Hepatocyte (in vitro differentiated cells): ENCODE data around the gene POTEH. TPM values are rescaled to one million over a fixed set of nuclear protein-coding genes. Genes with fewer than 3 reads are reported as not detected.
"Not testable (repeated sequence)": the region's sequence is repeated elsewhere in the genome, so short reads cannot be mapped to it uniquely, and the experiment has no call there.

Experiments
- DNase-seq: peaks from one replicate; pipeline ENCODE4 v3.0.0-alpha.2; 2016; ENCODE audit warnings: low spot score
- H2AFZ ChIP-seq: fragments of 200-600 bp; sonication (generic); 2 replicates; pipeline ENCODE4 v1.6.0; 2016; ENCODE audit warnings: antibody characterized with exemption, mild to moderate bottlenecking
- H3K27ac ChIP-seq: fragments of 200-600 bp; sonication (generic); 2 replicates; pipeline ENCODE4 v1.5.1; 2016; ENCODE audit warnings: mild to moderate bottlenecking
- H3K27me3 ChIP-seq: fragments of 200-600 bp; sonication (generic); 2 replicates; pipeline ENCODE4 v1.6.1; 2016
- H3K36me3 ChIP-seq: fragments of 200-600 bp; sonication (generic); replicated peaks from 2 replicates; pipeline ENCODE4 v1.5.1; 2016; ENCODE audit warnings: low read depth; ENCODE audit not compliant: insufficient read depth
- H3K4me1 ChIP-seq: fragments of 200-600 bp; sonication (generic); 2 replicates; pipeline ENCODE4 v1.5.1; 2016; ENCODE audit warnings: mild to moderate bottlenecking, moderate library complexity; ENCODE audit not compliant: insufficient read depth
- H3K4me2 ChIP-seq: fragments of 200-600 bp; sonication (generic); 2 replicates; pipeline ENCODE4 v1.6.0; 2016
- H3K4me3 ChIP-seq: fragments of 200-600 bp; sonication (generic); 2 replicates; pipeline ENCODE4 v1.5.1; 2016; ENCODE audit warnings: mild to moderate bottlenecking
- H3K79me2 ChIP-seq: fragments of 200-600 bp; sonication (generic); 2 replicates; pipeline ENCODE4 v1.6.0; 2017; ENCODE audit warnings: mild to moderate bottlenecking
- H3K9me2 ChIP-seq: fragments of 200-600 bp; sonication (generic); replicated peaks from 2 replicates; pipeline ENCODE4 v1.6.0; 2017; ENCODE audit warnings: mild to moderate bottlenecking; ENCODE audit not compliant: insufficient read depth
- H3K9me3 ChIP-seq: fragments of 200-600 bp; sonication (generic); 2 replicates; pipeline ENCODE4 v1.5.1; 2016; ENCODE audit warnings: low read depth, mild to moderate bottlenecking
- H4K20me1 ChIP-seq: fragments of 200-600 bp; sonication (generic); 2 replicates; pipeline ENCODE4 v1.6.0; 2016; ENCODE audit warnings: mild to moderate bottlenecking; ENCODE audit not compliant: insufficient read depth, poor library complexity, severe bottlenecking
- WGBS: methylation state at CpG from one replicate; pipeline ENCODE4 v1.1.6; 2016; ENCODE audit warnings: low lambda C conversion rate; ENCODE audit errors: missing lambda C conversion rate; 5-methylcytosine and 5-hydroxymethylcytosine counted together
- polyA plus RNA-seq: library from polyadenylated mRNA; unstranded; fragments of >200 nt; fragmentation: Nextera tagmentation; extraction: Ambion mirVana; gene quantifications from 2 replicates; pipeline ENCODE4 v1.2.1, GENCODE V29; 2016
- total RNA-seq: library from RNA; depleted of rRNA; stranded (reverse); fragments of >200 nt; gene quantifications from 2 replicates; pipeline ENCODE4 v1.2.3, GENCODE V29; 2014

Gene POTEH
- total and polyA plus RNA-seq, 2 experiments from 2014 or later, result not detected

- not testable (repeated sequence) for H3K4me2 ChIP-seq, H3K4me1 ChIP-seq, H3K36me3 ChIP-seq, H2AFZ ChIP-seq, H3K27me3 ChIP-seq, H3K4me3 ChIP-seq, H4K20me1 ChIP-seq, DNase-seq, H3K27ac ChIP-seq, H3K79me2 ChIP-seq, H3K9me3 ChIP-seq, H3K9me2 ChIP-seq
- WGBS, result 31% methylated on average over 1 of the region's 2 CpGs
Measured at GRCh38 chr22:15714125-15714524, 24.3 kb downstream of the POTEH start.

GRCh38 chr22:15721884-15722283 is 32.1 kb downstream of the POTEH start:
- H3K79me2 ChIP-seq, H3K9me3 ChIP-seq, H3K27ac ChIP-seq, H3K9me2 ChIP-seq, H3K4me3 ChIP-seq, H3K4me2 ChIP-seq, H4K20me1 ChIP-seq, H3K36me3 ChIP-seq, H3K4me1 ChIP-seq, H3K27me3 ChIP-seq, H2AFZ ChIP-seq, DNase-seq: not testable (repeated sequence)
- 71% methylated on average over 6 of the region's 18 CpGs for WGBS

GRCh38 chr22:15729209-15729917 is 39.5 kb downstream of the POTEH start:
- H3K9me3 ChIP-seq, H4K20me1 ChIP-seq, H3K4me2 ChIP-seq, H3K4me3 ChIP-seq, H3K36me3 ChIP-seq, H3K27ac ChIP-seq, H2AFZ ChIP-seq, H3K4me1 ChIP-seq, H3K79me2 ChIP-seq, H3K9me2 ChIP-seq, H3K27me3 ChIP-seq: not testable (repeated sequence)
- DNase-seq, result peak; percentile 2
- 70% methylated on average over 14 of the region's 19 CpGs for WGBS

GRCh38 chr22:15731023-15731422 is 41.2 kb downstream of the POTEH start:
- not testable (repeated sequence) for H3K27me3 ChIP-seq, H3K79me2 ChIP-seq, H3K9me2 ChIP-seq, H3K4me3 ChIP-seq, H2AFZ ChIP-seq, H3K9me3 ChIP-seq, H4K20me1 ChIP-seq, H3K4me2 ChIP-seq, H3K36me3 ChIP-seq, H3K27ac ChIP-seq, DNase-seq, H3K4me1 ChIP-seq
- WGBS, result 52% methylated on average over 3 of the region's 8 CpGs

- H3K4me3 ChIP-seq, H3K9me2 ChIP-seq, H3K9me3 ChIP-seq, H2AFZ ChIP-seq, H3K27me3 ChIP-seq, H3K36me3 ChIP-seq, H3K27ac ChIP-seq, DNase-seq, H3K79me2 ChIP-seq, H3K4me2 ChIP-seq, H3K4me1 ChIP-seq, H4K20me1 ChIP-seq: not testable (repeated sequence)
- WGBS, result 73% methylated on average over 4 of the region's 6 CpGs
Measured at GRCh38 chr22:15734411-15734810, 44.6 kb downstream of the POTEH start.

- DNase-seq, H3K79me2 ChIP-seq, H3K27ac ChIP-seq, H3K4me1 ChIP-seq, H3K4me3 ChIP-seq, H4K20me1 ChIP-seq, H3K4me2 ChIP-seq, H3K9me3 ChIP-seq, H3K9me2 ChIP-seq, H3K27me3 ChIP-seq, H2AFZ ChIP-seq, H3K36me3 ChIP-seq: not testable (repeated sequence)
- WGBS, result 73% methylated on average over 8 of the region's 10 CpGs
Measured at GRCh38 chr22:15738157-15738908, 48.5 kb downstream of the POTEH start.

GRCh38 chr22:15738909-15739391 is 49.1 kb downstream of the POTEH start:
- H3K4me1 ChIP-seq, DNase-seq, H3K4me2 ChIP-seq, H3K27ac ChIP-seq, H3K36me3 ChIP-seq, H3K9me2 ChIP-seq, H3K27me3 ChIP-seq, H3K9me3 ChIP-seq, H3K4me3 ChIP-seq, H3K79me2 ChIP-seq, H4K20me1 ChIP-seq, H2AFZ ChIP-seq: not testable (repeated sequence)
- WGBS, result 85% methylated on average over 2 of the region's 6 CpGs

- H3K4me2 ChIP-seq, H2AFZ ChIP-seq, H3K4me3 ChIP-seq, H3K79me2 ChIP-seq, DNase-seq, H3K27ac ChIP-seq, H3K27me3 ChIP-seq, H3K4me1 ChIP-seq, H3K36me3 ChIP-seq, H4K20me1 ChIP-seq, H3K9me2 ChIP-seq, H3K9me3 ChIP-seq: not testable (repeated sequence)
- WGBS, result 77% methylated on average over 14 of the region's 16 CpGs
Measured at GRCh38 chr22:15747636-15748323, 58.0 kb downstream of the POTEH start.
